Subcutaneous abdominal adipose tissue (tissue), 5 donors: ENCODE results near the gene GDF2.
A peak's percentile ranks its signal among the peaks of the same experiment; 100 is the strongest.

ENCODE experiments used
- H3K27ac ChIP-seq: one replicate; pipeline ENCODE4 v1.7.0; 2013; ENCODE audit warnings: low read depth, mild to moderate bottlenecking, inconsistent platforms, low read length, moderate library complexity
- H3K27me3 ChIP-seq, 5 donors: one replicate each; pipeline ENCODE4 v1.7.0; 2013; ENCODE audit warnings: low read length in 5 of 5, inconsistent platforms in 1 of 5; ENCODE audit not compliant: control insufficient read depth in 5 of 5, insufficient read depth in 4 of 5
- H3K36me3 ChIP-seq, 5 donors: one replicate each; pipeline ENCODE4 v1.7.0; 2013; ENCODE audit warnings: low read length in 5 of 5; ENCODE audit not compliant: control insufficient read depth in 5 of 5, insufficient read depth in 5 of 5
- H3K4me1 ChIP-seq, 5 donors: one replicate each; pipeline ENCODE4 v1.7.0; 2013; ENCODE audit warnings: low read length in 5 of 5, mild to moderate bottlenecking in 3 of 5, moderate library complexity in 1 of 5; ENCODE audit not compliant: control insufficient read depth in 5 of 5, insufficient read depth in 5 of 5
- H3K4me3 ChIP-seq, 5 donors: one replicate each; pipeline ENCODE4 v1.7.0; 2013; ENCODE audit warnings: low read length in 5 of 5, low read depth in 1 of 5
- H3K9ac ChIP-seq, 5 donors: one replicate each; pipeline ENCODE4 v1.7.0; 2013; ENCODE audit warnings: low read length in 5 of 5, mild to moderate bottlenecking in 4 of 5, moderate library complexity in 3 of 5
- H3K9me3 ChIP-seq, 5 donors: one replicate each; pipeline ENCODE4 v1.7.0; 2013; ENCODE audit warnings: low read length in 5 of 5; ENCODE audit not compliant: control insufficient read depth in 5 of 5
- donor health status: healthy.
- donor health status: healthy.
- donor health status: healthy.
- donor health status: healthy.
- donor health status: healthy.

GDF2 gene

DNA sequence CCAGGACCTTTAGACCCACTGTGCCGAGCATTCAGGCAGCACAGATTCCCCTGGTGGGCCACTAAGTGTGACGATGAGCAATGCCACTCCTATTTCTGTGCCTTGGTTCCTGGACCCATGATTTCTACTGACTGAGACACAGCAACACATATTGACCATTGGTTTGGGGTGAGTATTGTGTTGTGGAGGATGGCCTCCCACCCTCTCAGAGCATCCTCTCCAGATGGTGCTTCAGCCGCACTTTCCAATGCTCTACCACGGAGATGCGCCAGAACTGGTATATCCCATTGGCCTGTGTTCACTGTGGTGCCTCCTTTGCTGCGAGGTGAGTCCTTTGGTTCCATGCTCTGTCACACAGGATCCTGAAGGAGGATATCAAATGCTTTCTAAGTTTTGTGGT, 32.3 kb upstream of the GDF2 start:
- no peaks in the 10 kb centered on the region for H3K36me3 ChIP-seq
- H3K27ac ChIP-seq: no peak overlapping the region
- no peaks in the 10 kb centered on the region for H3K9me3 ChIP-seq
- no peak overlapping the region for H3K9ac ChIP-seq
- peaks cover 0 to 19% (median 14%) of the 10 kb centered on the region in 5 donors for H3K4me1 ChIP-seq
- no peak overlapping the region for H3K4me3 ChIP-seq
- peaks cover 0 to 4% (median 2%) of the 10 kb centered on the region in 5 donors for H3K27me3 ChIP-seq

DNA sequence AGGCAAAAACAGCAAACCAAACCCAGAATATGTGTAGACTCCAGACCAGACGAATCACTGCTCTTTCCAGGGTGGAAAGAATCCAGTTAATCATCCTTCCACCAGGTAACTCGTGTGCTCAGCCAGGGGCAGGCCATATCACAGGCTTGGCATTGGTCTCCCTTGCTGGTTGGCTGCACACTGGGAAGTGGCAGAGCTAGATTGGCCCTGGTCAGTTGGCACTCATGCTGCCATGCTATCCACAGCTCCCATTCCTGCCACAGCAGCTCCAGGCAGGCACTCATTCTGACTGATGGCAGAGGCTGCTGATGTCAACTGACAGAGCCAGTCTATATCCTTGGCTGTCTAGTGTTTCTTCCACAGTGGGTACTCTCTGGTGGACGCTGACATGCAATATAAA, 31.9 kb upstream of the GDF2 start:
- Histone ChIP-seq H3K4me1 (peaks cover 0 to 16% (median 14%) of the 10 kb centered on the region in 5 donors), H3K36me3 (no peaks in the 10 kb centered on the region), H3K27me3 (peaks cover 0 to 5% (median 2%) of the 10 kb centered on the region in 5 donors), H3K9me3 (no peaks in the 10 kb centered on the region), H3K27ac (no peak overlapping the region), H3K4me3 (no peak overlapping the region), H3K9ac (no peak overlapping the region)

DNA sequence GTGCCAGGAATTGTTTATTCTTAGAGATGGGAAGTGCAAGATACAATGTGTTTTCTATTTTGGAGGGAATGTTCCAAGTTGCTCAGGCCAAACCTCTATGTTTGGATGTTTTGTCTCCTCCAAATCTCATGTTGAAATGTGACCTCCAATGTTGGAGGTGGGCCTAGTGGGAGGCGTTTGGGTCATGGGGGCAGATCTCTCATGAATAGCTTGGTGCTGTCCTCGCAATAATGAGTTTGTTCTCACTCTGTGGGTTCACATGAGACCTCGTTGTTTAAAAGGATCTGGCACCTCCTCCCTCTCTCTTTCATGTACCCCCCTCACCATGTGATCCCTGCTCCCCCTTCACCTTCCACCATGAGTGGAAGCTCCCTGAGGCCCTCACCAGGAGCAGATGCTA, 30.6 kb upstream of the GDF2 start:
- no peak overlapping the region for H3K27ac ChIP-seq
- H3K9me3 ChIP-seq: no peaks in the 10 kb centered on the region
- H3K27me3 ChIP-seq: peaks cover 0 to 9% (median 2%) of the 10 kb centered on the region in 5 donors
- H3K9ac ChIP-seq: no peak overlapping the region
- H3K4me3 ChIP-seq: no peak overlapping the region
- peaks cover 2 to 19% (median 16%) of the 10 kb centered on the region in 5 donors for H3K4me1 ChIP-seq
- no peaks in the 10 kb centered on the region for H3K36me3 ChIP-seq

DNA sequence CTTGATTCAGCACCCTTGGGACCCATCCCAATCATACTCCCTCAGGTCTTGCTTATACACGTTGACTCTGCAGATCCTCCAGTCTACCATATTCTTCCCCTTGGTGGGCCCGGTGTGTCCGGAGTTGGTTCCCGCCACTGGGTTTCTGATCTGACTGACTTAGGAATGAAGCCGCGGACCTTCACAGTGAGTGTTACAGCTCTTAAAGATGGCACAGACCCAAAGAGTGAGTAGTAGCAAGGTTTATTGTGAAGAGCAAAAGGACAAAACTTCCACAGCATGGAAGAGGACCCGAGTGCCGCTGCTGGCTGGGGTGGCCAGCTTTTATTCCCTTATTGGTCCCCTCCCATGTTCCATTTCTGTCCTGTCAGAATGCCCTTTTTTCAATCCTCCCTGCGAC, 28.2 kb upstream of the GDF2 start:
- Histone ChIP-seq H3K4me1 (peaks cover 2 to 15% (median 7%) of the 10 kb centered on the region in 5 donors), H3K4me3 (no peak overlapping the region), H3K27me3 (peaks cover 0 to 9% (median 2%) of the 10 kb centered on the region in 5 donors), H3K9me3 (no peaks in the 10 kb centered on the region), H3K27ac (no peak overlapping the region), H3K9ac (no peak overlapping the region), H3K36me3 (no peaks in the 10 kb centered on the region)

DNA sequence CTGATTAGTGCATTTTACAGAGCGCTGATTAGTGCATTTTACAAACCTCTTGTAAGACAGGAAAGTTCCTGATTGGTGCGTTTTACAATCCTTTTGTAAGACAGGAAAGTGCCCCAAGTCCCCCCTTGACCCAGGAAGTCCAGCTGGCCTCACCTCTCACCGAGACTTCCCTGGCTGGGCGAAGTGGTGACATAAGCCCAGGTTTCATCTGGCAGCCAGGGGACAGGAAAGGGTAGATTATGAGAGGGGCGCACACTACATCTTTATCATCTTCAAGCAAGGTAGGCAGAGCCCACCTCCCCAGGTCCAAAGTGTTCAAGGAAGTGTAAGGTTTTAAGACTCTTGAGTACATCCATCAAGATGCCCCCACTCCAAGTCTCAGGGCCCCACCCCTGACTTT, 27.8 kb upstream of the GDF2 start:
- Histone ChIP-seq H3K4me3 (no peak overlapping the region), H3K27ac (no peak overlapping the region), H3K36me3 (no peaks in the 10 kb centered on the region), H3K27me3 (peaks cover 0 to 8% (median 2%) of the 10 kb centered on the region in 5 donors), H3K9ac (no peak overlapping the region), H3K9me3 (no peaks in the 10 kb centered on the region), H3K4me1 (peaks cover 2 to 17% (median 8%) of the 10 kb centered on the region in 5 donors)

DNA sequence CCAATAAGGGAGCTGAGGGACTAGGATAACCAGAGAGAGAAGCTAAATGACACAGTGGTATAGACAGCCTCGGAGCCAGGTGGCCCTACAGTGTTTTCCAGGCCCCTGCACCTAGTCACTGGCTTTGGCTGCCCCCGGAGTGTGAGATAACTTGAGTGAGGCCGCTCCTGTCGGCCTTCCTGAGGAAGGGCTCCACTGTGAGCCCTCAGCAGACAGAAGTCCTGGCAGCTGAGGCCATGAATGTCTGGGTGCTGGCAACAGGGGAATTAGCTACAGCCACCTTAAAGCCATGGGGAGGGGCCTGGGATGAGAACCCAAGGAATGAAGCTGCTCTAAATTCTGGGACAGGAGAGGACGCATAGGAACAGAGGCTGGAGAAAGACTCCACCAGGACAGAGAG, 26.8 kb upstream of the GDF2 start:
- Histone ChIP-seq H3K9me3 (no peaks in the 10 kb centered on the region), H3K4me3 (no peak overlapping the region), H3K9ac (no peak overlapping the region), H3K27me3 (peaks cover 0 to 11% (median 3%) of the 10 kb centered on the region in 5 donors), H3K36me3 (no peaks in the 10 kb centered on the region), H3K27ac (no peak overlapping the region), H3K4me1 (peaks cover 2 to 24% (median 15%) of the 10 kb centered on the region in 5 donors)

DNA sequence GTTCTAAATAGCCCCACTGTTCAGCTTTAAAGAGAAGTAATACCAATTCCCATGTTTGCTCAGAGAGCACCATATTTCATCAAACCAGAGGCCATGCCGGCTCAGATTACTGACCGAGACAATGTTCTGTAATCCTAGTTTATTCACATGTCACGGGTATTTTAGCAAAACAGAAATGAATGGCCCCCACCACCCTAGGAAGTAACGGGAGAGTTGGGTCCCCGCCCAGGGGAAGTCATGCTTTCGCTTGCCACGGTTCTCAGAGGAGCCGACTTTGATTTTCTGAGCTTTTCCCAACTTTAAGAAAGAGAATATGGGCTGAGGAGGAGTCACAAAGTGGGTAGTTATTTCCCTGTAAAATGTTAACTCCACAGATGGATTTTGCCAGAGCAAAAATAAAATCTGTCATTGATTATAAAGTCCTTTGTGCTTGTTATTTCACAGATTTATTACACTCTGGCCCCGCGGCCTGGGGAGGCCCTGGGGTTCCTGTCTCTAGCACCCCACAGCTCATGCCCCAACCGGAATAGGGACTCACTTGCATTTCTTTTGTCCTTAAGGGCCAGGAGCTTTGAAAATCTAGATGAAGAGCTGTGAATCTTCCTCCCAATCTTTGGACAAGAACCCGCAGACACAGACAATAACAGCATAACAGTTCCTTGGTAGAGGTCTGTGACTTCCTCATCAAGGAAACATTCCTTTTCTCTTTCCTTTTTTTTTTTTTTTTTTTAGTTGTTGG, 25.9 kb upstream of the GDF2 start:
- no peaks in the 10 kb centered on the region for H3K9me3 ChIP-seq
- peaks cover 2 to 33% (median 24%) of the 10 kb centered on the region in 5 donors for H3K4me1 ChIP-seq
- peak overlapping the region; percentile 30 for H3K27ac ChIP-seq
- peak overlapping the region in 1 of 5 donors; percentile 11 for H3K4me3 ChIP-seq
- H3K9ac ChIP-seq: peak overlapping the region in 1 of 5 donors; percentile 28
- H3K36me3 ChIP-seq: no peaks in the 10 kb centered on the region
- peaks cover 4 to 18% (median 10%) of the 10 kb centered on the region in 5 donors for H3K27me3 ChIP-seq

DNA sequence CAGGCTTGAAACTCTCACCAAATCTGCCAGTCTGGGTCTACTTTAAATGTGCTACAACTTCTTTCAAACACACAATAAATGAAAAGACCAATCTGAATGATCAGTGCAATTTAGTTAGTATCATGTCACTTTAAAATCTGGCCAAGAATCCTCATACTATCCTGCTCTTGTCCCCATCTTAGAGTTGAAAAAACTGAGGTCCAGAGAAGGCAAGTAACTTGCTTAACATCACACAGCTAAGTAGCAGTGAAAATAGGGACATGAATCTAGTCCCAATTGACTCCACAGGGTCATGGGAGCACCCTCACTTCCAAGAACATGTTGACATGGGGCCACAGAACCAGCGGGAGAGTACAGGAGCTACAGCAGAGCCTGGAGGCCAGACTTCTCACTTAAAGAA, 25.3 kb upstream of the GDF2 start:
- no peaks in the 10 kb centered on the region for H3K36me3 ChIP-seq
- no peak overlapping the region for H3K4me3 ChIP-seq
- no peak overlapping the region for H3K27ac ChIP-seq
- peaks cover 2 to 34% (median 25%) of the 10 kb centered on the region in 5 donors for H3K4me1 ChIP-seq
- H3K9ac ChIP-seq: no peak overlapping the region
- no peaks in the 10 kb centered on the region for H3K9me3 ChIP-seq
- peaks cover 4 to 25% (median 12%) of the 10 kb centered on the region in 5 donors for H3K27me3 ChIP-seq

DNA sequence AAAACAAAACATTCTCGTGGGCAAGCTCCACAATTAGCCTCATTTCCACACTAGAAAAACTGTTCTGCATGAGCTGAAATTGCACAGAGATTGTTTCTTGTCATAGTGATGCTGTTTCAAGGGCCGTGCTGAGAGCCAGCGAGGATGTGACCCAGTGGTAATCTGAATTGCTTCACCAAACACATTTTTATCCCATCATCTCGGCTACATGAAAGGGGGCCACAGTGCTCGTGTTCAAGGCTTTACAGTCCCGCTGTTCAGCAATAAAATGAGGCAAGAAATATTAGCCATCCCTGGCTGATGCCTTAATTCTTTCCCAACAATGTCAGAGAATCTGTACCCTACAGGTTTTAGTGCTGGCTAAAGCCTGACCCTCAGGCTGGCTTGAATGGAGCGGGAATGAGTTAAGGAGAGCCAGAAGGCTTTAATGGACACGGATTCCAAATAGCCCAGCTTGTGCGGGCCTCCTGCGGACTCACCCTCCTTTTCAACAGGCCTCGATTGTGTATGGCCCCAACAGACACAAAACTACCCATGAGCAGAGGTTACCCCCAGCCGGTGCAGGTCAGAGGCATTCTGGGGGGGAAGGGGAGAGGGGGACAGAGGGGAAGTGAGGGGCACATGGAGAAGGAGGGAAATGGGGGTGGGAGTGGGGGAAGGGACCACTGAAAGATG, 24.3 kb upstream of the GDF2 start:
- Histone ChIP-seq H3K36me3 (no peaks in the 10 kb centered on the region), H3K9ac (no peak overlapping the region), H3K9me3 (no peaks in the 10 kb centered on the region), H3K27me3 (peaks cover 4 to 27% (median 17%) of the 10 kb centered on the region in 5 donors), H3K27ac (no peak overlapping the region), H3K4me3 (no peak overlapping the region), H3K4me1 (peaks cover 2 to 38% (median 29%) of the 10 kb centered on the region in 5 donors)

DNA sequence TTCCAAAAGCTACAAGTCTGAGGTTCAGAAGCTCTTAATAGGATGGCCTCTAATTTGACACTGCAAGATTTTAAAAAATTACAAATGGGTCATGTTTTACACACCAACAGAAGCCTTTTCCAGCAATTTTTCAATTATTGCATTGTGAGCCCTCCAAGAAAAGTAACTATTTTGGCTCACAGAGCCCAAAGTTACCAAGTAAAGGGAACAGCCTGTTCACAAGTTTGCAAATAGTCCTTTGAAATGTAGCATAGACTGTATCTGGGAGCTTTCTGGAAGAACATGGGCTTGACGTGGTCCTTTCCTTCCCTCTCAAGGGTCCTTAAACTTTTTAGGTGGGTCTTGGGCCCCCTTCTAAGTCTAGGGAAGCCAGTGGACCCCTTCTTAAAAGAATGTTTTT, 23.5 kb upstream of the GDF2 start:
- H3K27ac ChIP-seq: no peak overlapping the region

More for the DNA sequence above, 23.5 kb upstream of the GDF2 start:
- no peaks in the 10 kb centered on the region for H3K36me3 ChIP-seq
- peaks cover 4 to 27% (median 20%) of the 10 kb centered on the region in 5 donors for H3K27me3 ChIP-seq
- H3K4me3 ChIP-seq: no peak overlapping the region
- H3K9ac ChIP-seq: no peak overlapping the region
- no peaks in the 10 kb centered on the region for H3K9me3 ChIP-seq
- H3K4me1 ChIP-seq: peaks cover 2 to 38% (median 29%) of the 10 kb centered on the region in 5 donors
